GM12874 (cell line): ENCODE results near the gene NEMF.

Experiments used
- TF ChIP-seq, protein P1 (sequence below): IDR thresholded peaks from 2 replicates; pipeline ENCODE4 v1.5.1; 2011; ENCODE audit warnings: low read depth, mild to moderate bottlenecking, control low read depth, low read length, moderate library complexity; ENCODE audit not compliant: insufficient read depth

Gene NEMF

DNA sequence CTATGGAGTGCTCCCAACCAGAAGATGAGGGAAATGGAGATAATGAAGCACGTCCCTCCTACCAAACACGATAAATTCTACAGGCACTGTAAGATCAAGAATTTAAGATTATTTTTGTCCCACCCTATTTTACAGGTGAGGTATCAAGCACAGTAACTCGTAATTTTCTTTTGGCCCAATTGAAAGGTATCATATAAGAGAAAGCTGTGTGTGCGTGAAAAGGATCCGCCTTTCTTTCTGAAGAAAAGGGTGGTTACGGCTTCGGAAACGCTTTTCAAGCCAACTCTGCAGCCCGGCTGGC is 85.4 kb downstream of the NEMF start:
- TF ChIP-seq, protein P1, sequence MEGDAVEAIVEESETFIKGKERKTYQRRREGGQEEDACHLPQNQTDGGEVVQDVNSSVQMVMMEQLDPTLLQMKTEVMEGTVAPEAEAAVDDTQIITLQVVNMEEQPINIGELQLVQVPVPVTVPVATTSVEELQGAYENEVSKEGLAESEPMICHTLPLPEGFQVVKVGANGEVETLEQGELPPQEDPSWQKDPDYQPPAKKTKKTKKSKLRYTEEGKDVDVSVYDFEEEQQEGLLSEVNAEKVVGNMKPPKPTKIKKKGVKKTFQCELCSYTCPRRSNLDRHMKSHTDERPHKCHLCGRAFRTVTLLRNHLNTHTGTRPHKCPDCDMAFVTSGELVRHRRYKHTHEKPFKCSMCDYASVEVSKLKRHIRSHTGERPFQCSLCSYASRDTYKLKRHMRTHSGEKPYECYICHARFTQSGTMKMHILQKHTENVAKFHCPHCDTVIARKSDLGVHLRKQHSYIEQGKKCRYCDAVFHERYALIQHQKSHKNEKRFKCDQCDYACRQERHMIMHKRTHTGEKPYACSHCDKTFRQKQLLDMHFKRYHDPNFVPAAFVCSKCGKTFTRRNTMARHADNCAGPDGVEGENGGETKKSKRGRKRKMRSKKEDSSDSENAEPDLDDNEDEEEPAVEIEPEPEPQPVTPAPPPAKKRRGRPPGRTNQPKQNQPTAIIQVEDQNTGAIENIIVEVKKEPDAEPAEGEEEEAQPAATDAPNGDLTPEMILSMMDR = no peak

DNA sequence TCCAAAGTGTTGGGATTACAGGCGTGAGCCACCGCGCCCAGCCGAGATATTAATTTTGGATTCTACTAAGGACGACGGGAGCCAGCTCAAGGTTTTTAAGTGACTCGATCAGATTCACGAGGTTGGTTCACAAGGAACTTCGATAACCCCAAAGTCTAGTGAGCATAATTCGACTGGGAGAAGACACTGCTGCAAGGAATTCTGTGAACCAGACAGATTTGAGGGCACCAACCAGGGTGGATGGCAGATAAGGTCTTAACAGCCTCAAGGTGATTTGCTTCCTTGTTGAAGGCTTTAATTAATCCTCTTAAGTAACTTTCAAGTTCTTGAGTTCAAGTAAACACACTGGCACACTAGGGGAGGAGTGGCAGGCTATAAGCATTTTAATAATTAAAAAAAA is 85.7 kb downstream of the NEMF start:
- TF ChIP-seq, protein P1 = no peak

- TF ChIP-seq, protein P1 = no peak
Observed at GRCh38 chr14:49761839-49762551, 90.6 kb downstream of the NEMF start.

DNA sequence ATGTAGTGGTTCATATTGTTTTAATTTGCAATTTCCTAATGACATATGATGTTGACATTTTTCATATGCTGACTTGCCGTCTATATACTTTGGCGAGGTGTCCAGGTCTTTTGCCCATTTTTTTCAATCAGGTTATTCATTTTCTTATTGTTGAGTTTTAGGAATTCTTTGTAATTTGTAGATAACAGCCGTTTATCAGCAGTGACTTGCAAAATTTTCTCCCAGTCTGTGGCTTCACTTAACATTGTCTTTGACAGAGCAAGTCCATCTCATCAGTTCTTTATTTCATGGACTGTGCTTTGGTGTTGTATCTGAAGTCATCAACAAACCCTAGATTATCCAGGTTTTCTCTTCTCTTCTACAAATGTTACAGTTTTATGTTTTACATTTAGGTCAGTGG is 97.2 kb downstream of the NEMF start:
- TF ChIP-seq, protein P1 = no peak

- TF ChIP-seq, protein P1 = no peak
Observed at GRCh38 chr14:49754570-49755097, 98.0 kb downstream of the NEMF start.

GRCh38 chr14:49745191-49745590 is 107.4 kb downstream of the NEMF start:
- TF ChIP-seq, protein P1 = no peak

- TF ChIP-seq, protein P1 = no peak
Observed at GRCh38 chr14:49733836-49734235, 118.8 kb downstream of the NEMF start.
